BJ (cell line): ENCODE measurements around the gene C16orf89. TPM values are rescaled to one million over a fixed set of nuclear protein-coding genes. Genes with fewer than 3 reads are reported as not detected.

Source experiments
- CTCF ChIA-PET: fragments of 350-600 bp; formaldehyde crosslinking; extraction: SDS; loops from one replicate; lab custom pipeline; 2021; ENCODE audit warnings: antibody characterized with exemption, inconsistent platforms; lab: Yijun Ruan, JAX
- POLR2A ChIA-PET: fragments of 300-600 bp; sonication (Branson Sonifier 250); formaldehyde crosslinking; extraction: SDS; loops from one replicate; lab custom pipeline; 2021; ENCODE audit warnings: antibody characterized with exemption; lab: Charles Lee
- DNase-seq: peaks from one replicate; pipeline ENCODE4 v3.0.0-alpha.2; 2011; ENCODE audit warnings: low read depth
- H3K27me3 ChIP-seq: 2 replicates; pipeline ENCODE4 v1.6.0; 2011; ENCODE audit warnings: low read length; ENCODE audit not compliant: control insufficient read depth, insufficient read depth
- H3K36me3 ChIP-seq: 2 replicates; pipeline ENCODE4 v1.5.1; 2011; ENCODE audit warnings: low read length; ENCODE audit not compliant: control insufficient read depth, insufficient read depth
- H3K4me3 ChIP-seq: 2 replicates; pipeline ENCODE4 v1.5.1; 2011; ENCODE audit warnings: low read depth, mild to moderate bottlenecking, control low read depth, low read length
- polyA plus RNA-seq: library from polyadenylated mRNA; depleted of rRNA; stranded (reverse); fragments of >200 nt; gene quantifications from 2 replicates; pipeline ENCODE4 v1.2.3, GENCODE V29; 2011
- TF ChIP-seq, protein P1 (sequence below): IDR thresholded peaks from 2 replicates; pipeline ENCODE4 v1.5.1; 2011; ENCODE audit warnings: low read depth, mild to moderate bottlenecking, control low read depth, inconsistent platforms, low read length, moderate library complexity; ENCODE audit not compliant: insufficient read depth

The C16orf89 gene
- polyA plus RNA-seq, 1 experiment, result not detected

DNA sequence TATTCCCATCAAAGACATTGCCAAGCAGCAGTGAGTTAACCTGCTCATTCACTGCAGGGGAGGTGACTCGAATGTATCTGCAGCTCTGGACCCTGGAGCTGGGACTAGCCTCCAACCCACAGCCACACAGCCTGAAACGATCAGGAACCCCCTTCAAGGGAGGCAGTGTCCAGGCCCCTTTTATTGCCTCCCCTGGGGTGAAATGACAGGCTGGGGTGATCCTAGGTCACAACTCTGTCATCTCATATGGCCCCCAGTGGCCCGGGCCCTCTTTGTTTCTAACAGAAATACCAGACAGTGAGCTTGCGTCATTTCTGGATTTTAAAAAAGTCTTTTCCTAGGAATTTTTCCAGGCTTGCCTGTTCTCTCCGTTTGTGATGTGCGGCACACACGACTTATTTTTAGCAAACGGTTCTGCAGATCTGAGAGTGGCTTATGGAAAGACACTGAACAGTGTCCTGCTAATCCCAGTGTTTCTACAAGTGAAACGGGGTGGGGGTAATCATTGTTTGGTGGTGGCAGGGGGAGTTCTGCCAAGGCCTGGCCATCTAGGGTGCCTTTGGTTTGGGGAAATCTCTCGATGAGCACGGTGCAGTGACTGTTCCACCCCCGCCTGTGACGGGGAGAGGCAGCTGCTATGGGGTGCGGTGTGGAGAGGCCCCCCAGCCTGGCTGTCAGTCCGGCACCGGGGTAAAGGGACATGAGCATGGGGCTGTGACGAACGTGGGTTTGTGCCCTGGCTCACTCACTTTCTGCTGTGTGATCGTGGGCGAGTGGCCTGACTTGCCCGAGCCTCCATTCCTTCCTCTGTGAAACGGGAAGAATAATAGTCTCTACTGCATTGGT is 59.2 kb downstream of the C16orf89 start:
- H3K36me3 ChIP-seq, result no peaks in the 10 kb centered on the region
- TF ChIP-seq, protein P1, sequence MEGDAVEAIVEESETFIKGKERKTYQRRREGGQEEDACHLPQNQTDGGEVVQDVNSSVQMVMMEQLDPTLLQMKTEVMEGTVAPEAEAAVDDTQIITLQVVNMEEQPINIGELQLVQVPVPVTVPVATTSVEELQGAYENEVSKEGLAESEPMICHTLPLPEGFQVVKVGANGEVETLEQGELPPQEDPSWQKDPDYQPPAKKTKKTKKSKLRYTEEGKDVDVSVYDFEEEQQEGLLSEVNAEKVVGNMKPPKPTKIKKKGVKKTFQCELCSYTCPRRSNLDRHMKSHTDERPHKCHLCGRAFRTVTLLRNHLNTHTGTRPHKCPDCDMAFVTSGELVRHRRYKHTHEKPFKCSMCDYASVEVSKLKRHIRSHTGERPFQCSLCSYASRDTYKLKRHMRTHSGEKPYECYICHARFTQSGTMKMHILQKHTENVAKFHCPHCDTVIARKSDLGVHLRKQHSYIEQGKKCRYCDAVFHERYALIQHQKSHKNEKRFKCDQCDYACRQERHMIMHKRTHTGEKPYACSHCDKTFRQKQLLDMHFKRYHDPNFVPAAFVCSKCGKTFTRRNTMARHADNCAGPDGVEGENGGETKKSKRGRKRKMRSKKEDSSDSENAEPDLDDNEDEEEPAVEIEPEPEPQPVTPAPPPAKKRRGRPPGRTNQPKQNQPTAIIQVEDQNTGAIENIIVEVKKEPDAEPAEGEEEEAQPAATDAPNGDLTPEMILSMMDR, result no peak
- no peak for DNase-seq
- ChIA-PET CTCF (interaction anchor here (1.1 kb wide), 1 partner anchor 87 kb away, joined by 3 read pairs; no protein-coding TSS in a partner anchor), POLR2A (no interaction called here)
- H3K4me3 ChIP-seq, result no peak overlapping the region
- peaks cover 3% of the 10 kb centered on the region; the same call in 1 of the 2 replicates for H3K27me3 ChIP-seq

GRCh38 chr16:5005916-5006315 is 59.8 kb downstream of the C16orf89 start:
- ChIA-PET CTCF (interaction anchor here (1.1 kb wide), 1 partner anchor 87 kb away, joined by 3 read pairs; no protein-coding TSS in a partner anchor), POLR2A (no interaction called here)
- no peak overlapping the region for H3K4me3 ChIP-seq
- no peaks in the 10 kb centered on the region for H3K36me3 ChIP-seq
- TF ChIP-seq, protein P1, result no peak
- DNase-seq, result no peak
- H3K27me3 ChIP-seq, result peaks cover 3% of the 10 kb centered on the region; the same call in 1 of the 2 replicates

- H3K36me3 ChIP-seq, result no peaks in the 10 kb centered on the region
- TF ChIP-seq, protein P1, result no peak
- H3K4me3 ChIP-seq, result no peak overlapping the region
- DNase-seq, result no peak
- H3K27me3 ChIP-seq, result peaks cover 2% of the 10 kb centered on the region; the same call in 1 of the 2 replicates
- POLR2A ChIA-PET, result no interaction called here
- CTCF ChIA-PET, result no interaction called here
Observed at GRCh38 chr16:5004311-5004710, 61.4 kb downstream of the C16orf89 start.

DNA sequence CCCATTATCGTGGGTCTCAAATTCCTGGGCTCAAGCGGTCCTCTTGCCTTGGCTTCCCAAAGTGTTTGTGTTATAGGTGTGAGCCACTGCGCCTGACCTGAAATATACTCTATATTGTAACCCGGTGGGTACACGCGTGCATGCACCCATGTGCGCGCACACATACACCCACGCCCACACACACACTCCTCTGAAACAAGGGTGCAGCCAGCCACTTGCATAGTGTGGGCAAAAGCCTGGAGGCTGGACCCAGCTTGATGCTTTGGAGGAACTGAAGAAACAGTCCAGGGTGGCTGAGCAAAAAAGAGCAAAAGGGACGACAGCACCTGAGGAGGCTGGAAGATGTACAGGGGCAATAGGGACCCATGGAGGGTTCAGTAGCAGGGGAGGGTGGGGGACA is 61.9 kb downstream of the C16orf89 start:
- no peak overlapping the region for H3K4me3 ChIP-seq
- H3K36me3 ChIP-seq, result no peaks in the 10 kb centered on the region
- ChIA-PET CTCF (no interaction called here), POLR2A (no interaction called here)
- DNase-seq, result no peak
- TF ChIP-seq, protein P1, result no peak
- H3K27me3 ChIP-seq, result peaks cover 2% of the 10 kb centered on the region; the same call in 1 of the 2 replicates

DNA sequence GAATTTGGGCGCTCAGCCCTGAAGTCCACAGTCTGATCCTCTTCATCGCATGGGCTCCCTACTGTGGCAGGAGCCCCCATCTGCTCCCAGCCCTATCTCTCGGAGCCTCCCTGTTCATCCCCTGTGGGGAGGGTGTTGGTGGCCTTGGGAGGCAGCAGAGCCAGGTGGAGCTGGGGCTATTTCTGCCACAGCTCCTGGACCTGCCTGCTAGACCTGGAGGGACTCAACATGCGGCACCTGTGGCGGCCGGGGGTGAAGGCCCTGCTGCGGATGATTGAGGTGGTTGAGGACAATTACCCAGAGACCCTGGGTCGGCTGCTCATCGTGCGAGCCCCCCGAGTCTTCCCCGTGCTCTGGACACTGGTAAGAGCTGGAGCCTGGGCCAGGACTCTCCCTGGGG is 62.5 kb downstream of the C16orf89 start:
- H3K27me3 ChIP-seq, result peaks cover 2% of the 10 kb centered on the region; the same call in 1 of the 2 replicates
- TF ChIP-seq, protein P1, result no peak
- POLR2A ChIA-PET, result no interaction called here
- H3K4me3 ChIP-seq, result no peak overlapping the region
- H3K36me3 ChIP-seq, result no peaks in the 10 kb centered on the region
- CTCF ChIA-PET, result no interaction called here
- DNase-seq, result no peak
